ENCODE data around the gene JOSD1. TPM values are rescaled to one million over a fixed set of nuclear protein-coding genes. Genes with fewer than 3 reads are reported as not detected.

Gene JOSD1
- total RNA-seq: 69.6 and 77.2 TPM in 2 replicates

- DNase-seq (ENCODE audit: low read depth in 2 of 2): peak; percentile 89 to 94
These were observed at the start of gene JOSD1 for GRCh38 chr22:38700789-38701628. TSS of gene JOSD1 (minus strand) at chr22:38700943. CDS start at chr22:38699987, 956 bp downstream.

GRCh38 chr22:38750104-38750503, 49.4 kb upstream of the JOSD1 start:
- no peak for DNase-seq (ENCODE audit: low read depth in 2 of 2)

GRCh38 chr22:38748487-38749136, 47.9 kb upstream of the JOSD1 start:
- DNase-seq (ENCODE audit: low read depth in 2 of 2): no peak

- no peak for DNase-seq (ENCODE audit: low read depth in 2 of 2)
These were observed 45.1 kb upstream of the JOSD1 start for GRCh38 chr22:38745676-38746460.

GRCh38 chr22:38744981-38745380, 44.2 kb upstream of the JOSD1 start:
- DNase-seq (ENCODE audit: low read depth in 2 of 2): no peak

- DNase-seq (ENCODE audit: low read depth in 2 of 2): no peak
These were observed 41.6 kb upstream of the JOSD1 start for GRCh38 chr22:38742176-38742942.

GRCh38 chr22:38741576-38741975, 40.8 kb upstream of the JOSD1 start:
- no peak for DNase-seq (ENCODE audit: low read depth in 2 of 2)

- no peak for DNase-seq (ENCODE audit: low read depth in 2 of 2)
These were observed 40.4 kb upstream of the JOSD1 start for GRCh38 chr22:38741166-38741565.

GRCh38 chr22:38740754-38741153, 40.0 kb upstream of the JOSD1 start:
- no peak for DNase-seq (ENCODE audit: low read depth in 2 of 2)

- no peak for DNase-seq (ENCODE audit: low read depth in 2 of 2)
These were observed 39.5 kb upstream of the JOSD1 start for GRCh38 chr22:38740116-38740723.

- DNase-seq (ENCODE audit: low read depth in 2 of 2): no peak
These were observed 38.7 kb upstream of the JOSD1 start for GRCh38 chr22:38739300-38740055.

GRCh38 chr22:38738475-38739070, 37.8 kb upstream of the JOSD1 start:
- no peak for DNase-seq (ENCODE audit: low read depth in 2 of 2)

- no peak for DNase-seq (ENCODE audit: low read depth in 2 of 2)
These were observed 36.7 kb upstream of the JOSD1 start for GRCh38 chr22:38737302-38738060.

GRCh38 chr22:38736257-38736570, 35.5 kb upstream of the JOSD1 start:
- no peak for DNase-seq (ENCODE audit: low read depth in 2 of 2)

- no peak for DNase-seq (ENCODE audit: low read depth in 2 of 2)
These were observed 34.9 kb upstream of the JOSD1 start for GRCh38 chr22:38735465-38736256.

- DNase-seq (ENCODE audit: low read depth in 2 of 2): no peak
These were observed 34.4 kb upstream of the JOSD1 start for GRCh38 chr22:38735126-38735464.

- DNase-seq (ENCODE audit: low read depth in 2 of 2): no peak
These were observed 33.8 kb upstream of the JOSD1 start for GRCh38 chr22:38734421-38735100.
